PC-9 (cell line): ENCODE results near the gene ZNF423. TPM values are rescaled to one million over a fixed set of nuclear protein-coding genes. Genes with fewer than 3 reads are reported as not detected.

Experiments used
- BruUV-seq: library from RNA; stranded (reverse); fragments of 400-500 nt; replicated peaks from 2 replicates; lab custom pipeline; 2021; lab: Mats Ljungman, UMichigan
- CTCF ChIA-PET: fragments of 300-600 bp; sonication (Branson Sonifier 250); formaldehyde crosslinking; loops from one replicate; lab custom pipeline; 2022; ENCODE audit warnings: antibody characterized with exemption; lab: Charles Lee
- POLR2A ChIA-PET: fragments of 300-600 bp; sonication (Branson Sonifier 250); formaldehyde crosslinking; loops from one replicate; lab custom pipeline; 2022; ENCODE audit warnings: antibody characterized with exemption; ENCODE audit not compliant: unreplicated experiment; lab: Charles Lee
- DNase-seq, 2 experiments: peaks; one replicate each; pipeline versions ENCODE4 v3.0.0 to v3.0.0-alpha.2; 2015 to 2022; ENCODE audit warnings: mixed read lengths in 1 of 2
- H2AFZ ChIP-seq: fragments of 200-600 bp; sonication (generic); 2 replicates; pipeline ENCODE4 v1.8.1; 2017; ENCODE audit warnings: antibody characterized with exemption
- H3F3A ChIP-seq: fragments of 200-600 bp; sonication (generic); 2 replicates; pipeline ENCODE4 v1.8.1; 2017; ENCODE audit warnings: antibody characterized with exemption, mild to moderate bottlenecking, low read depth; ENCODE audit not compliant: insufficient read depth
- H3K27ac ChIP-seq: fragments of 200-600 bp; sonication (generic); 2 replicates; pipeline ENCODE4 v1.6.1; 2016; ENCODE audit warnings: mixed run types
- H3K27me3 ChIP-seq: fragments of 200-600 bp; sonication (generic); 2 replicates; pipeline ENCODE4 v1.6.1; 2016; ENCODE audit warnings: low read depth, mixed run types; ENCODE audit not compliant: insufficient read depth
- H3K36me3 ChIP-seq: fragments of 200-600 bp; sonication (generic); 2 replicates; pipeline ENCODE4 v1.6.1; 2016; ENCODE audit warnings: low read depth, mixed run types
- H3K4me1 ChIP-seq: fragments of 200-600 bp; sonication (generic); replicated peaks from 2 replicates; pipeline ENCODE4 v1.6.1; 2016; ENCODE audit warnings: mixed run types; ENCODE audit not compliant: insufficient read depth
- H3K4me2 ChIP-seq: fragments of 200-600 bp; sonication (generic); 2 replicates; pipeline ENCODE4 v1.6.1; 2017; ENCODE audit warnings: mixed run types
- H3K4me3 ChIP-seq: fragments of 200-600 bp; sonication (generic); 2 replicates; pipeline ENCODE4 v1.6.1; 2016; ENCODE audit warnings: mixed run types
- H3K79me2 ChIP-seq: fragments of 200-600 bp; sonication (generic); 2 replicates; pipeline ENCODE4 v1.6.1; 2017; ENCODE audit warnings: low read depth, mixed run types
- H3K9me2 ChIP-seq: fragments of 200-600 bp; sonication (generic); 2 replicates; pipeline ENCODE4 v1.8.1; 2017; ENCODE audit warnings: mild to moderate bottlenecking; ENCODE audit not compliant: insufficient read depth
- H3K9me3 ChIP-seq: fragments of 200-600 bp; sonication (generic); 2 replicates; pipeline ENCODE4 v1.8.1; 2016; ENCODE audit warnings: low read depth; ENCODE audit not compliant: insufficient read depth
- H4K20me1 ChIP-seq: fragments of 200-600 bp; sonication (generic); 2 replicates; pipeline ENCODE4 v1.8.1; 2017; ENCODE audit not compliant: insufficient read depth
- CTCF ChIP-seq: fragments of 200-600 bp; sonication (generic); conservative IDR thresholded peaks from 2 replicates; pipeline ENCODE4 v1.6.1; 2017; ENCODE audit warnings: mixed run types, antibody characterized with exemption, mild to moderate bottlenecking, moderate library complexity
- EZH2 ChIP-seq: fragments of 200-600 bp; sonication (generic); IDR thresholded peaks from 2 replicates; pipeline ENCODE4 v1.8.0; 2017; ENCODE audit warnings: antibody characterized with exemption, low read depth
- intact Hi-C: fragments of 100-400 bp; cut with micrococcal nuclease; formaldehyde crosslinking; loops from one replicate; pipeline ENCODE4 v1.10.0; 2022; ENCODE audit not compliant: unreplicated experiment
- total RNA-seq: library from RNA; stranded (reverse); gene quantifications from 2 replicates; pipeline ENCODE4 v1.2.3, GENCODE V29; 2021

Gene ZNF423
- total RNA-seq, 1 experiment from 2014 or later: not detected

- ChIA-PET POLR2A (no interaction called here), CTCF (no interaction called here)
- Histone ChIP-seq H3K27me3 (peaks cover 93% of the 10 kb centered on the region), H3K4me3 (no peak overlapping the region), H4K20me1 (no peaks in the 10 kb centered on the region), H3K79me2 (no peaks in the 10 kb centered on the region), H3K9me2 (no peaks in the 10 kb centered on the region), H2AFZ (no peak overlapping the region), H3K27ac (no peak overlapping the region), H3K4me2 (no peak overlapping the region), H3F3A (no peaks in the 10 kb centered on the region), H3K36me3 (no peaks in the 10 kb centered on the region), H3K9me3 (no peaks in the 10 kb centered on the region), H3K4me1 (no peaks in the 10 kb centered on the region)
- intact Hi-C loops: no loop called here
- no peak for DNase-seq
- TF ChIP-seq EZH2: no peak
- no peak for TF ChIP-seq CTCF
- BruUV-seq: no TSS peak
These were observed 89.7 kb downstream of the ZNF423 start for GRCh38 chr16:49766225-49766624.

GRCh38 chr16:49763826-49764225 lies 92.1 kb downstream of the ZNF423 start:
- CTCF ChIA-PET: no interaction called here
- POLR2A ChIA-PET: no interaction called here
- peaks cover 85% of the 10 kb centered on the region for H3K27me3 ChIP-seq

GRCh38 chr16:49760815-49761214 lies 95.1 kb downstream of the ZNF423 start:
- H4K20me1 ChIP-seq: no peaks in the 10 kb centered on the region
- ChIA-PET POLR2A (no interaction called here), CTCF (no interaction called here)
- no peaks in the 10 kb centered on the region for H3K9me3 ChIP-seq
- no peak overlapping the region for H3K4me3 ChIP-seq
- no peak overlapping the region for H3K27ac ChIP-seq
- DNase-seq: no peak
- intact Hi-C loops: no loop called here
- no peaks in the 10 kb centered on the region for H3K9me2 ChIP-seq
- no peak overlapping the region for H2AFZ ChIP-seq
- no peak overlapping the region for H3K4me2 ChIP-seq
- peaks cover 84% of the 10 kb centered on the region for H3K27me3 ChIP-seq
- H3K4me1 ChIP-seq: no peaks in the 10 kb centered on the region
- H3K36me3 ChIP-seq: no peaks in the 10 kb centered on the region
- no peaks in the 10 kb centered on the region for H3F3A ChIP-seq
- H3K79me2 ChIP-seq: no peaks in the 10 kb centered on the region
- no TSS peak for BruUV-seq
- TF ChIP-seq CTCF (no peak), EZH2 (no peak)

More at GRCh38 chr16:49763826-49764225, 92.1 kb downstream of the ZNF423 start:
- Histone ChIP-seq H3F3A (no peaks in the 10 kb centered on the region), H3K27ac (no peak overlapping the region), H3K79me2 (no peaks in the 10 kb centered on the region), H3K9me2 (no peaks in the 10 kb centered on the region), H3K36me3 (no peaks in the 10 kb centered on the region), H3K9me3 (no peaks in the 10 kb centered on the region), H3K4me1 (no peaks in the 10 kb centered on the region), H3K4me2 (no peak overlapping the region), H3K4me3 (no peak overlapping the region), H4K20me1 (no peaks in the 10 kb centered on the region), H2AFZ (no peak overlapping the region)
- no peak for TF ChIP-seq CTCF
- no peak for TF ChIP-seq EZH2
- DNase-seq: no peak
- intact Hi-C loops: no loop called here
- no TSS peak for BruUV-seq
